Measurements from ENCODE around the gene CD151.

CD151 gene

GRCh38 chr11:855330-855674, 22.6 kb downstream of the CD151 start:
- no peak overlapping the region for H3K4me3 ChIP-seq (ENCODE audit: low read depth, low read length)
- DNase-seq (ENCODE audit: low read depth), result no peak
- in situ Hi-C loops (cut with HindIII; ENCODE audit: low sequenced_read_pairs), result no loop called here
- TF ChIP-seq, protein P1, sequence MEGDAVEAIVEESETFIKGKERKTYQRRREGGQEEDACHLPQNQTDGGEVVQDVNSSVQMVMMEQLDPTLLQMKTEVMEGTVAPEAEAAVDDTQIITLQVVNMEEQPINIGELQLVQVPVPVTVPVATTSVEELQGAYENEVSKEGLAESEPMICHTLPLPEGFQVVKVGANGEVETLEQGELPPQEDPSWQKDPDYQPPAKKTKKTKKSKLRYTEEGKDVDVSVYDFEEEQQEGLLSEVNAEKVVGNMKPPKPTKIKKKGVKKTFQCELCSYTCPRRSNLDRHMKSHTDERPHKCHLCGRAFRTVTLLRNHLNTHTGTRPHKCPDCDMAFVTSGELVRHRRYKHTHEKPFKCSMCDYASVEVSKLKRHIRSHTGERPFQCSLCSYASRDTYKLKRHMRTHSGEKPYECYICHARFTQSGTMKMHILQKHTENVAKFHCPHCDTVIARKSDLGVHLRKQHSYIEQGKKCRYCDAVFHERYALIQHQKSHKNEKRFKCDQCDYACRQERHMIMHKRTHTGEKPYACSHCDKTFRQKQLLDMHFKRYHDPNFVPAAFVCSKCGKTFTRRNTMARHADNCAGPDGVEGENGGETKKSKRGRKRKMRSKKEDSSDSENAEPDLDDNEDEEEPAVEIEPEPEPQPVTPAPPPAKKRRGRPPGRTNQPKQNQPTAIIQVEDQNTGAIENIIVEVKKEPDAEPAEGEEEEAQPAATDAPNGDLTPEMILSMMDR (IDR thresholded peaks at IDR 0.05; ENCODE audit: low read depth, low read length, missing control alignments), result no peak

DNA sequence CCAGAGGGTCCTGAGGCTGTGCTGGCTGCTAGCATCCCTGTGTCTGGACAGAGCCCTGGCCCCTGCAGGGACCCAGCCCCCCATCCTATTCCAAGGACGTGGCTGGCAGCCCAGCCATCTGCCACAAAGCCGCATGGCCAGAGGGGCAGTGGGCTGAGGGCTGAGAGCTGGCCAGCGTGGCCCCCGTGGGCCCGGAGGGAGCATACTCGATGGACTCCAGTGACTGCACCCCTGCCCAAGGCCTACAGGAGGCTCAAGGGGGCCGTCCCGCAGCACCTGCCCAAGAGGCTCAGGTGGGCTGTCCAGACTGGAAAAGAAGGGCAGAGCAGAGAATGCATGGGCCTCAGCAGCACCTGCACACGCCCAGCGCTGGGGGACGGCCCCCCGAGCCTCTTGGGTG, 23.0 kb downstream of the CD151 start:
- no peak overlapping the region for H3K4me3 ChIP-seq (ENCODE audit: low read depth, low read length)
- in situ Hi-C loops (cut with HindIII; ENCODE audit: low sequenced_read_pairs), result no loop called here
- DNase-seq (ENCODE audit: low read depth), result no peak
- TF ChIP-seq, protein P1 (IDR thresholded peaks at IDR 0.05; ENCODE audit: low read depth, low read length, missing control alignments), result no peak

- TF ChIP-seq, protein P1 (IDR thresholded peaks at IDR 0.05; ENCODE audit: low read depth, low read length, missing control alignments), result no peak
- DNase-seq (ENCODE audit: low read depth), result no peak
- H3K4me3 ChIP-seq (ENCODE audit: low read depth, low read length), result no peak overlapping the region
- in situ Hi-C loops (cut with HindIII; ENCODE audit: low sequenced_read_pairs), result no loop called here
These were observed 23.6 kb downstream of the CD151 start for GRCh38 chr11:856397-856796.

- no peak overlapping the region for H3K4me3 ChIP-seq (ENCODE audit: low read depth, low read length)
- TF ChIP-seq, protein P1 (IDR thresholded peaks at IDR 0.05; ENCODE audit: low read depth, low read length, missing control alignments), result no peak
- in situ Hi-C loops (cut with HindIII; ENCODE audit: low sequenced_read_pairs), result no loop called here
- no peak for DNase-seq (ENCODE audit: low read depth)
These were observed 25.5 kb downstream of the CD151 start for GRCh38 chr11:858053-858761.

- TF ChIP-seq, protein P1 (IDR thresholded peaks at IDR 0.05; ENCODE audit: low read depth, low read length, missing control alignments), result no peak
- no peak for DNase-seq (ENCODE audit: low read depth)
- in situ Hi-C loops (cut with HindIII; ENCODE audit: low sequenced_read_pairs), result no loop called here
- no peak overlapping the region for H3K4me3 ChIP-seq (ENCODE audit: low read depth, low read length)
These were observed 26.1 kb downstream of the CD151 start for GRCh38 chr11:858762-859339.

- in situ Hi-C loops (cut with HindIII; ENCODE audit: low sequenced_read_pairs), result loop anchor here (5.0 kb wide), 1 partner anchor 48 kb away; no protein-coding TSS in a partner anchor
- H3K4me3 ChIP-seq (ENCODE audit: low read depth, low read length), result no peak overlapping the region
- TF ChIP-seq, protein P1 (IDR thresholded peaks at IDR 0.05; ENCODE audit: low read depth, low read length, missing control alignments), result no peak
- DNase-seq (ENCODE audit: low read depth), result peak; percentile 47
These were observed 26.8 kb downstream of the CD151 start for GRCh38 chr11:859394-860131.
